OCI-M2 (cell line): Measurements from ENCODE around the gene MADD.
"Not testable (repeated sequence)": the region's sequence is repeated elsewhere in the genome, so short reads cannot be mapped to it uniquely, and the experiment has no call there.

ENCODE experiments used
- DNase-seq: peaks from one replicate; lab custom pipeline; 2025; ENCODE audit not compliant: unreplicated experiment; lab: John Stamatoyannopoulos, UW

MADD gene

DNA sequence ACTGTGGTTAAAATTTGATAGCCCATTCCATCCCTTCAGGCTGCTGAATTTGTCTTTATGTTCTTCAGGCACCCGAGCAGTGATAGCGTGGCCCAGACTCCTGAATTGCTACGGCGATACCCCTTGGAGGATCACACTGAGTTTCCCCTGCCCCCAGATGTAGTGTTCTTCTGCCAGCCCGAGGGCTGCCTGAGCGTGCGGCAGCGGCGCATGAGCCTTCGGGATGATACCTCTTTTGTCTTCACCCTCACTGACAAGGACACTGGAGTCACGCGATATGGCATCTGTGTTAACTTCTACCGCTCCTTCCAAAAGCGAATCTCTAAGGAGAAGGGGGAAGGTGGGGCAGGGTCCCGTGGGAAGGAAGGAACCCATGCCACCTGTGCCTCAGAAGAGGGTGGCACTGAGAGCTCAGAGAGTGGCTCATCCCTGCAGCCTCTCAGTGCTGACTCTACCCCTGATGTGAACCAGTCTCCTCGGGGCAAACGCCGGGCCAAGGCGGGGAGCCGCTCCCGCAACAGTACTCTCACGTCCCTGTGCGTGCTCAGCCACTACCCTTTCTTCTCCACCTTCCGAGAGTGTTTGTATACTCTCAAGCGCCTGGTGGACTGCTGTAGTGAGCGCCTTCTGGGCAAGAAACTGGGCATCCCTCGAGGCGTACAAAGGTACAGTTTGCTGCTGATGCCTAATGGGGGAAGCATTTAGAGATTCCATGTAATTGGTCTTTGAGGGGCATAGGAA is 4.7 kb downstream of the MADD start:
- DNase-seq: no peak

DNA sequence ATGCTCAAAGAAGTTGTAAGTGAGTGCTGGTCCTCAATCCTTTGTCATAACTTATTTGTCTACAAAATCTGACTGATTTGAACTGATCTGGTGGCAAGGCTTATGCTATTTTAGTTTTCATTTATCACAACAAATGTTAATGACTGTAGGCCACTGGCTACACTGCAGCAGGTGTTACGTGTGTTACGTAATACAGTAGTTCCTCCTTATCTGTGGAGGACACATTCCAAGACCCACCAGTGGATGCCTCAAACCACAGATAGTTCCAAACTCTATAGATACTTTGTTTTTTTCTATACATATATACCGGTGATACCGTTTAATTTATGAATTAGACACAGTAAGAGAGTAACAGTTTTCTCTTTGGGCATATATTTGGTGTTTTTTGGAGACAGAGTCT is 7.0 kb downstream of the MADD start:
- DNase-seq: no peak

GRCh38 chr11:47278058-47278457 is 8.1 kb downstream of the MADD start:
- no peak for DNase-seq

DNA sequence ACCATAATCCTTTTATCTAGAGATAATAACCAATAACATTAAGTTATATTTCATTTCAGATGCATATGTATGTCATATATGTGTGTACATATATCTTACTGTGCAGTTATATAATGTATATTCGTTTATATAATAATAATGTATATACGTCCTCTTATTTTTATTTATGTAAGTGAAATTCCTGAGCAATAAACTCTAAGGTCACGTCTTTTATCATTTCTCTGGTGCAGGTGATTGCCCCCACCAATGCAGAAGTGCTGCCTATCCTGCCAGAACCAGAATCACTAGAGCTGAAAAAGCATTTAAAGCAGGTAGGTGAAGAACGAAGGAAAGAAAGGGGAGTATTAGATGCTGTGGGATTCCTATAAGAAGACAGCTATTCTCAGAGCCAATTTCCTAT is 8.8 kb downstream of the MADD start:
- no peak for DNase-seq

DNA sequence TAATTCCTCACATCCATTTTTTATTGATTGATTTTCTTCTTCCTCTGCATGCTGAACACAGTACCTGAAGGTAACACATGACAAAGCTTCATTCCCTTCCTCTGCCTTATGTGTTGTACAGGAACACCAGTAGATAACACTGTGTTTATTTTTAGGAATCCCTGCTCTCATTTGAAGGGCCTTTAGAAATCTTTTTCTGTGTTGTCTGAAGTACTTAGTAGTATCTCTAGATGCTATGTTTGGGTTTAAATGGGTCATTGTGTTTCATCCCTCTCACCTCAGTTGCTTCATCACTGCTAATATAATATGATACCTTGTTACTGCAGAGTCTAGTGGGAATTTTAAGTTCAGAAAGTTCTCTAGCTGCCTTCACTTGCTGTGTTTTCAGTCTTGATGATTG is 10.2 kb downstream of the MADD start:
- DNase-seq: no peak

DNA sequence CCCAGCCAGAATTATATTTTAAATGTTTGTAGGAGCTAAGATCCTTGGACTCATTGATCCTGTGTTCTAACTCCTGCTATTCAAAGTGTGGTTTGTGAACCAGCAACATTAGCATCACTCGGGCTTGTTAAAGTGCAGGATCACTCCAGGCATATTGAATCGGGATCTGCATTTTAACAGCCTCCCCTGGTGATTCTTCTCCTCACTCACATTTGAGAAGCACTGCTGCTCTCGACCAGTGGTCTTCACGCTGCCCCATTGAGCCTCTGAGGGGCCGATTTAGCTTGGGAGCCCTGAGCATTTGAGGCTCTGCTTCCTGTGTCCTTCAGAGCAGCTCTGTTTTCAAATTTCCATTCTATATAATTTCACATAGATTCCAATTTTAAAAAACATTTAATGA is 10.9 kb downstream of the MADD start:
- no peak for DNase-seq

- no peak for DNase-seq
Observed at GRCh38 chr11:47282462-47282861, 12.5 kb downstream of the MADD start.

DNA sequence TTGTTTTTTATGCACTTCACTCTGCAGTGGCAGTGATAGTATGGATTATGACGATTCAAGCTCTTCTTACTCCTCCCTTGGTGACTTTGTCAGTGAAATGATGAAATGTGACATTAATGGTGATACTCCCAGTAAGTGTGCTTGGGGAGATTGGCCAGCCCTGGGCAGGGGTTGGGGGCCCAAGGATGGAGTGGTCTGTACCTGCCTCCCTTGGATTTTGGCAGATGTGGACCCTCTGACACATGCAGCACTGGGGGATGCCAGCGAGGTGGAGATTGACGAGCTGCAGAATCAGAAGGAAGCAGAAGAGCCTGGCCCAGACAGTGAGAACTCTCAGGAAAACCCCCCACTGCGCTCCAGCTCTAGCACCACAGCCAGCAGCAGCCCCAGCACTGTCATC is 14.2 kb downstream of the MADD start:
- no peak for DNase-seq

- DNase-seq: no peak
Observed at GRCh38 chr11:47285969-47286770, 16.2 kb downstream of the MADD start.

GRCh38 chr11:47288066-47288465 is 18.1 kb downstream of the MADD start:
- no peak for DNase-seq

- DNase-seq: no peak
Observed at GRCh38 chr11:47289856-47290255, 19.9 kb downstream of the MADD start.

- DNase-seq: no peak
Observed at GRCh38 chr11:47295385-47295784, 25.5 kb downstream of the MADD start.

GRCh38 chr11:47296045-47296444 is 26.1 kb downstream of the MADD start:
- DNase-seq: no peak

- DNase-seq: no peak
Observed at GRCh38 chr11:47299078-47299477, 29.1 kb downstream of the MADD start.

- no peak for DNase-seq
Observed at GRCh38 chr11:47302853-47303252, 32.9 kb downstream of the MADD start.

- DNase-seq: no peak
Observed at GRCh38 chr11:47305734-47306483, 36.0 kb downstream of the MADD start.

- no peak for DNase-seq
Observed at GRCh38 chr11:47306484-47306844, 36.5 kb downstream of the MADD start.

- no peak for DNase-seq
Observed at GRCh38 chr11:47308050-47308823, 38.3 kb downstream of the MADD start.

DNA sequence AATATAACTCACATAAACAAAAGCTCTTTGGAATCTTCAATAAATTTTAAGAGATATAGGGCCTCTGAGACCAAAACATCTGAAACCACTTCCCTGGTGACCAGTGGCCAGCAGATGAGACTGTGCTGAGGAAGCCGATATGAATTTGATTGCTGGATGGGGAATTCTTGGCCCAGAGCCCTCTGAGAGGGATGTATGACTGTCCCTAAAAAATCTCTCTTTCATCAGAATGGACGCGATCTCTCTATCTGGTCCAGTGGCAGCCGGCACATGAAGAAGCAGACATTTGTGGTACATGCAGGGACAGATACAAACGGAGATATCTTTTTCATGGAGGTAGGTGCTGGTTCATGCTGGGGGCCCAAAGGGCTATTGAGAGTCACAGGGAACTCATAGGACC is 45.1 kb downstream of the MADD start:
- DNase-seq: no peak

GRCh38 chr11:47316501-47316900 is 46.6 kb downstream of the MADD start:
- DNase-seq: not testable (repeated sequence)
